ENCODE data around the gene ADAMTS2. TPM values are rescaled to one million over a fixed set of nuclear protein-coding genes. Genes with fewer than 3 reads are reported as not detected.

The ADAMTS2 gene
- total and polyA plus RNA-seq, 2 of the 8 experiments (the other 6 are each of a cell fraction or from before 2014, with no cell fraction given): 6.6 to 7.3 TPM

DNA sequence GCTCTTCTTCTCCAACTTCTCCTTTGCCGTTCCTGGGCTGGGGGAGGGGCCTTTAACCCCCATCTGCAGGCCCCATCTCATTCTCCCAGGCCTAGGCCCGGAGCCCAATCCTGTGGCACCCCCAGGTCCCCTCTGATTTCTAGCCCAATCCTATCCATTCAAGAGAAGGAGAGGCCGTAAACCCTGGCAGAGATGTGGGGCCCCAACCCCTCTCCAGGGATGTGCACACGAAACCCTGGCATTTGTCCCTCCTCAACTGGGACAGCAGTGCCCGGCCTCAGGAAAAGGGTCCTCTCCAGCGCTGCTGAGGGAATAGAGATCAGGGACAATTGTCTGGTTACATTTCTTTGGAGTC lies 24.2 kb upstream of the ADAMTS2 start:
- CTCF ChIA-PET (ENCODE audit: partially characterized antibody): interaction anchor here (0.6 to 1.5 kb wide), 3 partner anchors 11 to 202 kb away, joined by 3 to 5 read pairs (median 3); no protein-coding TSS in a partner anchor
- Histone ChIP-seq H2BK20ac (ENCODE audit: low read length) (no peak overlapping the region), H3K14ac (ENCODE audit: insufficient read length) (no peak overlapping the region), H2BK12ac (ENCODE audit: low read depth, low read length) (no peak overlapping the region), H3K4me2 (ENCODE audit: insufficient read depth in 1 of 2, low read depth in 2 of 2, low read length in 2 of 2) (no peak overlapping the region), H2AFZ (ENCODE audit: low read length) (no peak overlapping the region), H3K56ac (replicated peaks; ENCODE audit: insufficient read length, low read depth, low read length) (no peak overlapping the region), H3K4me1 (replicated peaks in 1 of 4; ENCODE audit: control insufficient read depth in 3 of 4, insufficient read depth in 4 of 4, low read length in 3 of 4) (no peaks in the 10 kb centered on the region), H3K9ac (replicated peaks in 1 of 4; ENCODE audit: extremely low read depth in 1 of 4, low read depth in 3 of 4, low read length in 3 of 4) (no peak overlapping the region), H2BK120ac (replicated peaks; ENCODE audit: low read depth, low read length) (no peak overlapping the region), H3K18ac (ENCODE audit: extremely low read depth, low read length) (no peak overlapping the region), H3K27me3 (replicated peaks in 1 of 4; ENCODE audit: control insufficient read depth in 3 of 4, extremely low read depth in 1 of 4, insufficient read depth in 3 of 4, low read length in 3 of 4) (no peaks in the 10 kb centered on the region), H3K79me2 (ENCODE audit: control insufficient read depth in 1 of 2, insufficient read depth in 2 of 2, low read length in 2 of 2) (no peaks in the 10 kb centered on the region), H3K4ac (replicated peaks; ENCODE audit: insufficient read length, low read depth, low read length) (no peak overlapping the region), H3K27ac (ENCODE audit: low read depth, low read length) (no peak overlapping the region), H3K4me3 (ENCODE audit: extremely low read depth in 1 of 4, insufficient read depth in 2 of 4, low read depth in 3 of 4, low read length in 4 of 4) (no peak overlapping the region), H3K79me1 (ENCODE audit: low read depth, low read length) (no peaks in the 10 kb centered on the region), H2AK5ac (ENCODE audit: low read depth, low read length) (no peak overlapping the region), H3K9me3 (ENCODE audit: insufficient read depth in 2 of 2, low read depth in 1 of 2, low read length in 1 of 2) (peaks cover 0 to 1% of the 10 kb centered on the region in 2 experiments; a peak in 1 of 4 replicates), H3K23me2 (ENCODE audit: low read depth, low read length) (no peaks in the 10 kb centered on the region), H4K20me1 (replicated peaks in 1 of 2; ENCODE audit: control insufficient read depth in 1 of 2, insufficient read depth in 2 of 2, low read length in 2 of 2) (no peaks in the 10 kb centered on the region), H4K5ac (ENCODE audit: insufficient read length, low read depth, low read length) (no peak overlapping the region), H2BK15ac (ENCODE audit: low read length) (no peak overlapping the region), H3K36me3 (ENCODE audit: control insufficient read depth in 2 of 4, insufficient read depth in 4 of 4, low read length in 3 of 4) (no peaks in the 10 kb centered on the region), H3K23ac (ENCODE audit: insufficient read length) (no peak overlapping the region), H2BK5ac (ENCODE audit: low read depth, low read length) (no peak overlapping the region), H4K91ac (replicated peaks; ENCODE audit: insufficient read length, low read length) (no peak overlapping the region), H4K8ac (ENCODE audit: extremely low read depth, insufficient read depth, low read length) (no peak overlapping the region)
- FAIRE-seq (no peak), DNase-seq (ENCODE audit: low read depth in 1 of 2, low spot score in 2 of 2) (no peak)
- 81% methylated on average over 4 of the region's 6 CpGs; no CpG with 5 or more reads in 1 of the 2 experiments for WGBS, 2 experiments (ENCODE audit: extremely low coverage in 1 of 2, insufficient coverage in 1 of 2, insufficient read length in 1 of 2, insufficient replicate concordance in 2 of 2, low coverage in 1 of 2, low lambda C conversion rate in 2 of 2, missing lambda C conversion rate in 1 of 2)
- POLR2A ChIA-PET (ENCODE audit: partially characterized antibody): no interaction called here
- TF ChIP-seq HDAC2 (IDR thresholded peaks at IDR 0.05; ENCODE audit: borderline replicate concordance in 1 of 2, low read depth in 2 of 2, low read length in 2 of 2) (no peak), MAX (IDR thresholded peaks at IDR 0.05) (no peak), BACH1 (IDR thresholded peaks at IDR 0.05; ENCODE audit: low read length) (no peak), RAD21 (IDR thresholded peaks at IDR 0.05 in 1 of 2, conservative IDR thresholded peaks at IDR 0.05 in 1 of 2; ENCODE audit: low read depth in 2 of 2, low read length in 2 of 2) (no peak), SP4 (IDR thresholded peaks at IDR 0.05; ENCODE audit: low read length) (no peak), BCL11A (IDR thresholded peaks at IDR 0.05; ENCODE audit: low read depth in 2 of 2, low read length in 2 of 2) (no peak), EZH2 (IDR thresholded peaks at IDR 0.05; ENCODE audit: low read depth, low read length, severe bottlenecking) (no peak), NRF1 (IDR thresholded peaks at IDR 0.05; ENCODE audit: low read depth, low read length) (no peak), CBX5 (IDR thresholded peaks at IDR 0.05; ENCODE audit: low read depth, low read length) (no peak), POLR2A (IDR thresholded peaks at IDR 0.05; ENCODE audit: control extremely low read depth in 1 of 2, low read depth in 2 of 2, low read length in 2 of 2) (no peak), SAP30 (IDR thresholded peaks at IDR 0.05; ENCODE audit: insufficient read depth, insufficient replicate concordance, low read length) (no peak), CTBP2 (IDR thresholded peaks at IDR 0.05; ENCODE audit: borderline replicate concordance, insufficient read depth, insufficient read length, low read length) (no peak), SP2 (IDR thresholded peaks at IDR 0.05; ENCODE audit: low read length) (no peak), YY1 (IDR thresholded peaks at IDR 0.05; ENCODE audit: low read depth, low read length) (no peak)
